Measurements from ENCODE around the gene POMT1. TPM values are rescaled to one million over a fixed set of nuclear protein-coding genes. Genes with fewer than 3 reads are reported as not detected.
"Not testable (repeated sequence)": the region's sequence is repeated elsewhere in the genome, so short reads cannot be mapped to it uniquely, and the experiment has no call there.

POMT1 gene
- polyA plus RNA-seq, 3 donors, result 36.9 to 50.9 (median 50.0) TPM

- DNase-seq, result peak; percentile 80
Observed at GRCh38 chr9:131546336-131547084, 43.8 kb downstream of the POMT1 start.

GRCh38 chr9:131549186-131549585 lies 46.5 kb downstream of the POMT1 start:
- DNase-seq, result not testable (repeated sequence)

- DNase-seq, result not testable (repeated sequence)
Observed at GRCh38 chr9:131550465-131550864, 47.7 kb downstream of the POMT1 start.

- no peak for DNase-seq
Observed at GRCh38 chr9:131552030-131552429, 49.3 kb downstream of the POMT1 start.

GRCh38 chr9:131554087-131554842 lies 51.5 kb downstream of the POMT1 start:
- DNase-seq, result no peak

- no peak for DNase-seq
Observed at GRCh38 chr9:131554843-131555351, 52.2 kb downstream of the POMT1 start.

GRCh38 chr9:131555841-131556673 lies 53.3 kb downstream of the POMT1 start:
- DNase-seq, result no peak

GRCh38 chr9:131557855-131558548 lies 55.3 kb downstream of the POMT1 start:
- DNase-seq, result no peak

- no peak for DNase-seq
Observed at GRCh38 chr9:131559421-131560000, 56.8 kb downstream of the POMT1 start.

- no peak for DNase-seq
Observed at GRCh38 chr9:131562032-131562959, 59.6 kb downstream of the POMT1 start.

GRCh38 chr9:131565369-131565768 lies 62.7 kb downstream of the POMT1 start:
- no peak for DNase-seq

- no peak for DNase-seq
Observed at GRCh38 chr9:131566158-131566557, 63.4 kb downstream of the POMT1 start.

- no peak for DNase-seq
Observed at GRCh38 chr9:131567910-131568309, 65.2 kb downstream of the POMT1 start.

Other genes with a start within 250 kb of the POMT1 start
- gene FAM78A, start 226.4 kb upstream of the POMT1 start, polyA plus RNA-seq (ENCODE audit: insufficient read length in 3 of 3), result 1 to 10 TPM; 2.6 to 3.7 (median 3.6) TPM
- 1 to 10 TPM; 2.2 to 2.4 (median 2.4) TPM for gene PLPP7, start 213.2 kb upstream of the POMT1 start, polyA plus RNA-seq (ENCODE audit: insufficient read length in 3 of 3)
- gene PRRC2B, start 108.8 kb upstream of the POMT1 start, polyA plus RNA-seq (ENCODE audit: insufficient read length in 3 of 3), result 100 to 1,000 TPM; 163 to 247 (median 183) TPM
- 10 to 100 TPM; 43.6 to 44.2 (median 43.8) TPM for gene UCK1, start 28.3 kb downstream of the POMT1 start, polyA plus RNA-seq (ENCODE audit: insufficient read length in 3 of 3)
- 1 to 10 TPM in 2 of 3 donors, under 1 TPM in 1; 0.90 to 1.5 (median 1.5) TPM for gene PRRT1B, start 42.6 kb downstream of the POMT1 start, polyA plus RNA-seq (ENCODE audit: insufficient read length in 3 of 3)
- 10 to 100 TPM; 38.5 to 44.6 (median 39.7) TPM for gene RAPGEF1, start 237.2 kb downstream of the POMT1 start, polyA plus RNA-seq (ENCODE audit: insufficient read length in 3 of 3)

Data from renal pelvis (tissue), 4 donors.